Mesodermal cell (in vitro differentiated cells): ENCODE measurements around the gene DNAJC24. TPM values are rescaled to one million over a fixed set of nuclear protein-coding genes. Genes with fewer than 3 reads are reported as not detected.
"Not testable (repeated sequence)": the region's sequence is repeated elsewhere in the genome, so short reads cannot be mapped to it uniquely, and the experiment has no call there.

Experiments
- H3K27ac ChIP-seq: 2 replicates; pipeline ENCODE4 v1.7.0; 2013; ENCODE audit warnings: mild to moderate bottlenecking, low read depth, low read length, moderate library complexity; ENCODE audit not compliant: severe bottlenecking
- H3K36me3 ChIP-seq: 2 replicates; pipeline ENCODE4 v1.7.1; 2013; ENCODE audit warnings: mild to moderate bottlenecking, low read length, moderate library complexity; ENCODE audit not compliant: control insufficient read depth, insufficient read depth
- H3K4me1 ChIP-seq: one replicate; pipeline ENCODE4 v1.7.1; 2013; ENCODE audit warnings: mild to moderate bottlenecking, low read length; ENCODE audit not compliant: insufficient read depth, control insufficient read depth, poor library complexity, severe bottlenecking
- H3K4me3 ChIP-seq: 2 replicates; pipeline ENCODE4 v1.7.0; 2013; ENCODE audit warnings: low read length, control low read depth, mild to moderate bottlenecking; ENCODE audit not compliant: insufficient read depth, poor library complexity, severe bottlenecking; ENCODE audit errors: extremely low read depth
- H3K9me3 ChIP-seq: 2 replicates; pipeline ENCODE4 v1.7.1; 2013; ENCODE audit warnings: mild to moderate bottlenecking, low read length, moderate library complexity; ENCODE audit not compliant: control insufficient read depth
- WGBS, 2 experiments: methylation state at CpG; one replicate each; pipeline ENCODE4 v1.1.5; 2013; ENCODE audit warnings: missing lambda C conversion rate in 2 of 2; ENCODE audit not compliant: insufficient coverage in 2 of 2; 5-methylcytosine and 5-hydroxymethylcytosine counted together
- polyA plus RNA-seq, 2 experiments: library from polyadenylated mRNA; stranded (reverse); fragments of 50-300 nt; gene quantifications; one replicate each; pipeline ENCODE4 v1.2.3, GENCODE V29; 2013

The DNAJC24 gene, protein sequence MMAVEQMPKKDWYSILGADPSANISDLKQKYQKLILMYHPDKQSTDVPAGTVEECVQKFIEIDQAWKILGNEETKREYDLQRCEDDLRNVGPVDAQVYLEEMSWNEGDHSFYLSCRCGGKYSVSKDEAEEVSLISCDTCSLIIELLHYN
- 13.7 TPM for polyA plus RNA-seq (2013, experiment 1 of 2)
- polyA plus RNA-seq (2013, experiment 2 of 2), result 15.4 TPM

DNA sequence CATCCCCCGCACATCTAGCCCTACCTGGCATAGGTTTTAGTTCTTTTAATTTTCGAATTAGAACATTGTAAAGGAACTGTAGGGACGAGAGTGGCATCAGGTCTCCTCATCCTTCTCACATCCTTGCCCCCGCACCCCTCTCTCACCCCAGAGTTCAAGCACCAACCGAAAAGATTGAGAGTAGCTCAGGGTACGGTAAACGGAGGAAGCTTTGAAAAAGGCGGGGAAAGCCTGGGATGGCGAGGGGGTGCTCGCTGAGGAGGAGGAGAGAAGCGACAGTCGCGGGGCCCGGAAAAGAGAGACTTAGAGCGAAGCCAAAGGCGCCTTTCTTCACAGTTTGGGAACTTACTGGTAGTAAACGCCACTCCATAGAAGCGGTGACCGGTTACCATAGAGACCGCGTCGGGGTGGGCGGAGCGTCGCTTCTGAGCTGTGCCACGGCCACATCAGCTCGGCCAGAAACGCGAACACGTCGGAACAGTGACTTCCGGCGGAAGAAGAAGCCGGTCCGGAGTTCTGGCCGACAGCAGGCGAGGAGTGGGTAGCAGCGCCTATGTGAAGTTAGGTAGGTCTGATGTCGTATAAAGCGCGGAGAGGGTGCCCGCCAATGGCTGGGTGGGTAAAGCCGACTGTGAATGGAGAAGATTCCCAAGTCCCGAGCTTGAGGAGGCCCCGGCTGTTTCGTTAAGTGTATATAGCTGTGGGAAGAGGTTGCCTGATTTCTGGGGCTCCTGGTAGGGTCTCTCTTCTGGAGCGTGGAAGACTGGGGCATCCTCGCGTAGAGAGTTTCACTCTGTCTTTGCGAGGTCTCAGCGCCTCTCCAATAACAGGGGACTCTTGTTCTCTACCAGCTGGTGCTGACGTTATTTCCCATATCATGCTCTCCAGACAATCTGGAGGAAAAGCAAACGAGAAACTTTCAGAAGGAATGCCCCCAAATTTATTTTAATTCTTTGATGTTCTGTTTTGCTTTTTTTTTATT, at the start of gene DNAJC24, which contains the start of gene DCDC1:
Gene DNAJC24 (plus strand): TSS at position 513 of the 982 bp plus-strand sequence. CDS start 889 bp downstream, outside the sequence.
Gene DCDC1 (minus strand): TSS at position 392 of the 982 bp plus-strand sequence. CDS start 41,459 bp downstream, outside the sequence.
- H3K9me3 ChIP-seq, result no peaks in the 10 kb centered on the region
- peak within 1 kb of the TSS; percentile 66 for H3K27ac ChIP-seq
- no peaks in the 10 kb centered on the region for H3K36me3 ChIP-seq
- WGBS, 2 experiments, result 1 to 2% methylated on average over 45 of the region's 53 CpGs
- H3K4me3 ChIP-seq, result peak within 1 kb of the TSS; percentile 60
- no peaks in the 10 kb centered on the region for H3K4me1 ChIP-seq

DNA sequence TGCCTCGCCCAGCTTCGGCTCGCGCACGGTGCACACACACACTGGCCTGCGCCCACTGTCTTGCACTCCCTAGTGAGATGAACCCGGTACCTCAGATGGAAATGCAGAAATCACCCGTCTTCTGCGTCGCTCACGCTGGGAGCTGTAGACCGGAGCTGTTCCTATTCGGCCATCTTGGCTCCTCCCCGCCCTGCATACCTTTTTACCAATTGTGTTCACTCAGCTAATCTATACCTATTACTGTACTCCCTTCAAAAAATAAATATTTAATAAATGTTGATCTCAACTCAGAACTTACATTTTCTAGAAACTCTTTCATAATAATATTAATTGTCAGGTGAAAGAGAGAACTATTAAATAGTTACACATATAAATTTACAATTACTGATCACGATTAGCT, 48.2 kb upstream of the DNAJC24 start:
- not testable (repeated sequence) for H3K4me1 ChIP-seq, H3K9me3 ChIP-seq, H3K4me3 ChIP-seq, H3K36me3 ChIP-seq, H3K27ac ChIP-seq
- WGBS, 2 experiments, result 88 to 93% methylated on average over 7 to 9 of the region's 15 CpGs

DNA sequence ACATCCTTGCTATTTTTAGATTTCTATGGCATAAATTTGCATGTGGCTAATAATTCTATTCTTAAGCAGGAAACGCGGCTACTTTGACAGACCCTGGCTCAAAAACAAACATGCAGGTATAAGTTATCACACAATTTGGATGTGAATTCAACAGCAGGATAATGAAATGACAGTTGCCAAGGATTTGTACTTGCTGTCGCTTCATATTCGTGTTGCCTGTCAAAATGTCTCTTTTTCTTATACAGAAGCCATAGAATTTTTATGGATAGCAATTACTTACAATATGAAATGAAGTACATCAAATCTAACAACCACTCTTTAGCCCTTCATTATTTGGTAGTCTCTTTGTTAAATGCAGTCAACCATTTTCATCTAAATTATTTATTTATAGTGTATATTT, 46.5 kb upstream of the DNAJC24 start:
- Histone ChIP-seq H3K36me3 (no peaks in the 10 kb centered on the region), H3K4me3 (no peak overlapping the region), H3K4me1 (no peaks in the 10 kb centered on the region), H3K9me3 (no peaks in the 10 kb centered on the region), H3K27ac (no peak overlapping the region)
- WGBS, 2 experiments, result 93% methylated on average over 2 of the region's 4 CpGs; no CpG with 5 or more reads in 1 of the 2 experiments

DNA sequence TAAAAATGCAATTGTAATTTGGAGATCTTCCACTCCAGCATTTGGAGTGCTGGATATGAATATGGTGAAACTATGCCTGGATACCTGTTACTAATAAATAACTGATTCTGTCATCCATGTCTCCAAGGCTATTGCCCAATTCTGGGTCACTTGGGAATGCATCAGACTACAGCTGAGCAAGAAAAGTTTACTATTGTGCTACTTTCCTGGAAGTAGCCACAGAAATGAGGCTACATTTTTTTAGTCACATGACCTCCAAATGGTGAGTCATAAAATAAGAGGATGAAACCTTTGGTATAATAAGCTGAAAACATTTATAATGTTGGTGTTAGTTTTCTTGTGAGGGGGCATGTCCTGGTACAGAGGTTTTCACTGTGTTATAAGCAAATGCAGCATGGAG, 44.5 kb upstream of the DNAJC24 start:
- Histone ChIP-seq H3K9me3 (no peaks in the 10 kb centered on the region), H3K36me3 (no peaks in the 10 kb centered on the region), H3K27ac (no peak overlapping the region), H3K4me3 (no peak overlapping the region), H3K4me1 (no peaks in the 10 kb centered on the region)

DNA sequence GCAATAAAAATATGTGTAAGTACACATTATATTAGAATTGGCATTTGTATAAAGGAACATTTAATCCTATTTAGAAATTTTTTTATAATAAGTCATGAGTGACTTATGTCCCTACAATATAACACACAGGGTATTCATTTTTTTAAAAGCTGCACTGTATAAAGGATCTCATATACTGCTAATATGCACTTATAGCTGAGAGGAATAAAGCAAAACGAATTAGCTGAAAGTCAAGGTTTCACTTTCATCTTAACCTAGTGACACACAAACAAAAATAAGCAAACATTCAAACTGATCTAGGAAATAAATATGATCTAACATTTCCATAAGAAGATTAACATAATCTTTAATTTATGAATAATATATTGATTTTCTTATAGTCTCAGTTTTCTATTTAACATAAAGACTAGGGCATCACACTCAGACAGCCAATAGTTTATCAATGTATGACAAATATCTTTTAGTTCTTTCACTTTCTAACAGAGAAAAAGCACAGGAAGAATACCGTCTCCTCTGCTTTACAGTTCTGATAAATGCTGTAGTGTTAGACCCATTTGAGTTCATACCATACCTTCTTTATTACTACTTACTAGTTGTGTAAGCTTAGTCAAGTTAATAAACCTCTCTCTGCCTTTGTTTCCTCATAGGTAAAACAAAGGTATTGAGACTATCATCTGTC, 43.1 kb upstream of the DNAJC24 start:
- Histone ChIP-seq H3K4me1 (no peaks in the 10 kb centered on the region), H3K36me3 (no peaks in the 10 kb centered on the region), H3K9me3 (no peaks in the 10 kb centered on the region), H3K27ac (no peak overlapping the region), H3K4me3 (no peak overlapping the region)
- WGBS, 2 experiments, result no CpG with 5 or more reads among the region's 2 CpGs

DNA sequence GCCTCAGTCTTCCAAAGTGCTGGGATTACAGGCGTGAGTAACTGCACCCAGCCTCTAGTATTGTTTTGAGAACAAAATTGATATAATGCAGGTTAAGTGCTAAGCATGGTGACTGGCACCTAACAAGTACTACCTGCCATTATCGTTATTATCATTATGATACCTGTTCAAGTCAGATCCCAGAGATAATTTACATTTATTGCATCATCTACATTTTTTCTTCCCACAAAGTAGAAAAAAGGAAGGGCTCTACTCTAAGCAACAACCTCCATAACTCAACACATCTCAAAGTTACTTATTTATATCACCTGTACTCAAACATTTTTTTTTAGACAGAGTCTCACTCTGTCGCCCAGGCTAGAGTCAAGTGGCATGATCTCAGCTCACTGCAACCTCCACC, 42.2 kb upstream of the DNAJC24 start:
- no peak overlapping the region for H3K4me3 ChIP-seq
- H3K27ac ChIP-seq, result no peak overlapping the region
- H3K4me1 ChIP-seq, result no peaks in the 10 kb centered on the region
- H3K36me3 ChIP-seq, result no peaks in the 10 kb centered on the region
- WGBS, 2 experiments, result 80 to 91% methylated on average over 1 to 2 of the region's 3 CpGs
- H3K9me3 ChIP-seq, result no peaks in the 10 kb centered on the region

DNA sequence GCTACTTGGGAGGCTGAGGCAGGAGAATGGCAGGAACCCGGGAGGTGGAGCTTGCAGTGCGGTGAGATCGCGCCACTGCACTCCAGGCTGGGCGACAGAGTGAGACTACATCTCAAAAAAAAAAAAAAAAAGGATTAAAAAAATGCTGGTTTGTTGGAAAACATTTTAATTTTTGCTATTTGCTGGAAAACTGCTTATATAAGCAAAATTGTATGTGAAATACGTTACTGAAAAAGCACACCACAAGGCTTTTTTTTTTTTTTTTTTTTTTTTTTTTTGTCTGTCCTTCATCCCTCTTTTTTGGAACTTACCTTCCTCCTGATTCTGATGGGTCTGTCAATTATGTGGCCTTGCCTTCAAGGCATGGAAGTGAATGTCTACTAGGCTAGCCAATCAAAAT, 41.0 kb upstream of the DNAJC24 start:
- no peaks in the 10 kb centered on the region for H3K9me3 ChIP-seq
- H3K4me3 ChIP-seq, result no peak overlapping the region
- H3K27ac ChIP-seq, result no peak overlapping the region
- H3K36me3 ChIP-seq, result no peaks in the 10 kb centered on the region
- WGBS, 2 experiments, result 100% methylated on average over 5 of the region's 6 CpGs; no CpG with 5 or more reads in 1 of the 2 experiments
- H3K4me1 ChIP-seq, result no peaks in the 10 kb centered on the region

DNA sequence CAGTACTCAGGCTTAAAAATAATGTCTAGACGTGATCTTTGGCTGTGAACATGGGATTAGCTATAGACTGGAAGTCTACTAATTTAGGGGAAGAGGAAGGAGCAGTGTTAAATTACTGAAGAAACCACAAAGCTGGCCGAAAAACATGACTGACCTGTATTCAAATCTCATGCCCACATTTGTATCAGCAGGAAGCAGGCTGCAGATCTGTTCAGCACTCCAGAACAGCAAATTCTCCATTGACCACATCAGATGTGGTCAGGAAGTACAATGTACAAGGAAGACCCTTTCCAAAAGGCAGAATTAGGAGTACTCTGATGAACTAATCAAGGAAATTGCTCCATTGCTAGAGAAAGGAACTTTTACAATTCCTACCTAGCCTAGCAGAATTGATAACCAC, 31.9 kb upstream of the DNAJC24 start:
- WGBS, 2 experiments, result 75 to 85% methylated on average over 2 of the region's 2 CpGs
- Histone ChIP-seq H3K9me3 (no peaks in the 10 kb centered on the region), H3K4me3 (no peak overlapping the region), H3K4me1 (no peaks in the 10 kb centered on the region), H3K27ac (no peak overlapping the region), H3K36me3 (no peaks in the 10 kb centered on the region)

DNA sequence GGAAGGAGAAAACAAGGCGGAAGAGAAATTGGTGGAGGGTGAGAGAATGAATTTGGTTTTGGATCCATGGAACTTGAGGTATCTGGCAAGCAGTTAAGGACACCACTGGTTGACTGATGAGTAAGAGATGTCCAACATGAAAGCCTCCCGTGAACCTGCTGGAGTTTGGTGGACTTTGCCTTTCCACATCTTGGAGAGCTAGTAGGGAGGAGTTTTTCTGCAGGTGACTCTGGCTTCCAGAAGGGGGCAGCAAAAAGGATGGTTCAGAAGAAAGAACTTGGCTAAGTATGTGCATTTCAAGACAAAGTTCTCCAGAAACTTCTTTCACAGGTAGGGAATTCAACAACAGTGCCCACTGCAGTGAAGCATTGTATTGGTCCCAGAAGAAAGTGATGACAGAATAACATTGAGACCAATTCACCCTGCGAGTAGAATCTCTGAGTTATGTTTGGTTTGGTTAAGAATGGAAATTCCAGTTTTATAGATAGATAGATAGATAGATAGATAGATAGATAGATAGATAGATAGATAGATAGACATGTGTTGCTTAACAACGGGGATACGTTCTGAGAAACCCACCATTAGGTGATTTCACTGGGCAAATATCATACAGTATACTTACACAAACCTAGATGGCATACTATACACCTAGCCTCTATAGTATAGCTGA, 28.6 kb upstream of the DNAJC24 start:
- Histone ChIP-seq H3K27ac (no peak overlapping the region), H3K9me3 (no peaks in the 10 kb centered on the region), H3K4me1 (no peaks in the 10 kb centered on the region), H3K36me3 (no peaks in the 10 kb centered on the region), H3K4me3 (no peak overlapping the region)
- 74 to 85% methylated on average over 3 of the region's 5 CpGs for WGBS, 2 experiments

DNA sequence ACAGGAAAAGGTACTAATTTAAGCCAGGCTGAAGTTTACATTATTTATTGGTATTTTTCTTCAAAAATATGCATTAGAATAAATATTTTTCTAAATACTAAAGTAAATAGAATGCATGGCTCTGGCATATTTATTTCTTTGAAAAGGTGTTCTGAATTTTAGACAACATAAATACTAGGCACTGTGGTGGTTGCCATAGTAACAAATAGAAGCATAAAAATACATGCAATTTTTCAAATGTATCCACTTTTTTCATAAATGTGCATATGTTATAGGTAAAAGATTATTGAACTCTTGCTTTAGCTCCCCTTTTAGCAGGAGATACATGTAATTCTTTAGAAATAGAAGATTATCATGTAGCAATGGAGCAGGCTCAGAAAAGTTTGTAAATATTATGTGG, 18.5 kb upstream of the DNAJC24 start:
- Histone ChIP-seq H3K4me3 (no peak overlapping the region), H3K36me3 (no peaks in the 10 kb centered on the region), H3K4me1 (peaks cover 3% of the 10 kb centered on the region), H3K27ac (no peak overlapping the region), H3K9me3 (no peaks in the 10 kb centered on the region)
